GM19351 (cell line): ENCODE data around the gene PNLIPRP3.
"Not testable (repeated sequence)": the region's sequence is repeated elsewhere in the genome, so short reads cannot be mapped to it uniquely, and the experiment has no call there.

ENCODE experiments used
- ATAC-seq: cut with Tn5 transposase; IDR thresholded peaks from one replicate; pipeline ENCODE4 v1.9.1; 2021; ENCODE audit warnings: mild to moderate bottlenecking, moderate library complexity; ENCODE audit not compliant: unreplicated experiment

Gene PNLIPRP3

DNA sequence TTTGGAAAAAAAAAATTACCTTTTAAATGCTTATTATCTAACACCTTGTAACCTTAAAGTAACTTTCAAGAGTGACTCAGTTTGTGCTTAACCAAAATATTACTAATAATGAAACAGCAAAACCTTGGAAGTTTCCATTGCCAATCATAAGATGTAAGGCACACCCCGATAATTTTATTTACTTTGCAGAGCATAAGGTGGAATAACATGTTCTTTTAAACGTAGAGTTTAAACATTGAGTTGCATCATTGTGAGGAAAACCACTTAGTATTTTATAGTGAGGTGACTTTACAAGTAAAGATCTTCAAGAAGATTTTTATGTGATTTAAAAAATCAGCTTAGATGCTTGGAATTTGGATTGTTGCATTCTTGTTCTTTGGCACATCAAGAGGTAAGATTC is at the start of gene PNLIPRP3:
Gene PNLIPRP3, plus strand, starts transcription at position 177 of the 400 bp plus-strand sequence. Its CDS starts 166 bp downstream, at position 343.
- ATAC-seq, result no peak

DNA sequence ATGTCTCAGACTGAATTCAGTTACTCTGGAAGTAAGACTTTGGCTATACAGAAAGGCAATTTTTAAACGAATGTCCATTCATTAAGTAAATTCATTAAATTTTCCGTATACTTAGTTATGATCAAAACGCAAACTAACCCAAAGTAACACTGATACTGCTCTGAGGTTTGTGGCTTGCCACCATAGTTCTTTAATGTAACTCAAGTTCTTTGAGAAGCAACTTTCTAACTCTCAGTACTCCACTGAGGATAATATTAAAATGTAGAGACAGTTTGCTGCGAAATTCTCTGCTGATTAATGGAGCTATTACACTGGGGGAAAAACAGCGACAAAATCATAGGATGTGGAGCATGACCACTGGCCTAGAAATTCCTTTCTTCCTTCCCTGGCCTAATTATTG is 45.4 kb upstream of the PNLIPRP3 start:
- ATAC-seq, result no peak

DNA sequence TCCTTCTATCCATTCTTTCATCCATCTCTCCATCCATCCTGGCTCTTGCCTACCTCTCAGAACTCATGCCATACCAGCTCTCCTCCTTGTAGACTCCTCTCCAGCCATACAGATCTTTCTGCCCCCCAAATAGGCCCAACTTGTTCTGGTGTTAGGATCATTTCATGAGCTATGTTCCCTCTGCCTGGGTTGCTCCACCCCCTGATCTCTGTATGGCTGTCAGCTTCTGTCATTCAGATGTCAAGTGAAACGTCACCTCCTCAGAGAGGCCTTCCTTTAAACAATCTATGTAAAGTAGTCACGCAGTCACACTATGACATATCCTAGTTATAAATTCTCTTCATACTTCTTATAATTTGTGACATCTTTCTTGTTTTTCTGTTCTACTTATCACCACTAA is 42.3 kb upstream of the PNLIPRP3 start:
- no peak for ATAC-seq

DNA sequence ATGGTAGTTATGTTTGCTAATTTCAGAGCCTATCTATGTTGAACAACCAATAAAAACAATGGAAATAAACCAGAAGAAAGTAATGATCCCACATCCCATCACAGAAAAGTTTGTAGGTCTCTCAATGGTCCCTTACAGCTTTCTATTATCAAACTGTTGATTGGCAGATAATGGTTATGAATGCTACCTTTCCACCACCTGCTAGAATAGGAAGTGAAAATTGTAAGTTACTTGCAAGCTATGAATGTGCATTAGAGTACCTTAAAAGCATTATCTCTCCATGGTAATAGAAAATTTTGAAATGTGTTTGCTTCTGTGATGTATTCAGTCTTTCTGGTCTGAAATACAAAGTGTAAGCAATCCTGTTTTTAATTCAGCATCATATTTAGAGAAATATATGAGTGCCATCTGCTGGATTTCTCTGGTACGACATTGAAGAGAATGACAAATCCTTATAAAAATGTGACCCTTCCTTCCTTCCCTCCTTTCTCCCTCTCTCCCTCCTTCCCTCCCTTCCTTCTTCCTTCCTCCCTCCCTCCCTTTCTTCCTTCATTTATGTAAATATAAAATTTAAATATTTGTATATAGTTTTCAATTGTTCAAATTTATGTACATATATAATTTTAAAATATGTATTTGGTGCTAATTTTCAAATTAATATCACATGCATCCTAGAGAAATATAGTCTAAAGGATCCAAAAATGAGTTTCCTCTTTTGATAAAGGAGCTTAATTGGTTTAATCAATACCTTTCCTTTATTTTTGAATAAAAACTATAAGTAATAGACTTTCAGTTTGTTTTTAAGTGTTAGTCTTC is 41.4 kb upstream of the PNLIPRP3 start:
- peak; percentile 70 for ATAC-seq

DNA sequence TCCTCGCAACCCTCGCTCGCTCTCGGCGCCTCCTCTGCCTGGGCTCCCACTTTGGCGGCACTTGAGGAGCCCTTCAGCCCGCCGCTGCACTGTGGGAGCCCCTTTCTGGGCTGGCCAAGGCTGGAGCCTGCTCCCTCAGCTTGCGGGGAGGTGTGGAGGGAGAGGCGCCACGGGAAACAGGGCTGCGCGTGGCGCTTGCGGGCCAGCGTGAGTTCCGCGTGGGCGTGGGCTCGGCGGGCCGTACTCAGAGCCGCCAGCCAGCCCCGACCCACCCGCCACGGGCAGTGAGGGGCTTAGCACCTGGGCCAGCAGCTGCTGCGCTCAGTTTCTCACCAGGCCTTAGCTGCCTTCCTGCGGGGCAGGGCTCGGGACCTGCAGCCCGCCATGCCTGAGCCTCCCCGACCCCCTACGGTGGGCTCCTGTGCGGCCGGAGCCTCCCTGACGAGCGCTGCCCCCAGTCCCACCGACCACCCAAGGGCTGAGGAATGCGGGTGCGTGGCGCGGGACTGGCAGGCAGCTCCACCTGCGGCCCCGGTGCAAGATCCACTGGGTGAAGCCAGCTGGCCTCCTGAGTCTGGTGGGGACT is 34.3 kb upstream of the PNLIPRP3 start:
- ATAC-seq, result not testable (repeated sequence)

DNA sequence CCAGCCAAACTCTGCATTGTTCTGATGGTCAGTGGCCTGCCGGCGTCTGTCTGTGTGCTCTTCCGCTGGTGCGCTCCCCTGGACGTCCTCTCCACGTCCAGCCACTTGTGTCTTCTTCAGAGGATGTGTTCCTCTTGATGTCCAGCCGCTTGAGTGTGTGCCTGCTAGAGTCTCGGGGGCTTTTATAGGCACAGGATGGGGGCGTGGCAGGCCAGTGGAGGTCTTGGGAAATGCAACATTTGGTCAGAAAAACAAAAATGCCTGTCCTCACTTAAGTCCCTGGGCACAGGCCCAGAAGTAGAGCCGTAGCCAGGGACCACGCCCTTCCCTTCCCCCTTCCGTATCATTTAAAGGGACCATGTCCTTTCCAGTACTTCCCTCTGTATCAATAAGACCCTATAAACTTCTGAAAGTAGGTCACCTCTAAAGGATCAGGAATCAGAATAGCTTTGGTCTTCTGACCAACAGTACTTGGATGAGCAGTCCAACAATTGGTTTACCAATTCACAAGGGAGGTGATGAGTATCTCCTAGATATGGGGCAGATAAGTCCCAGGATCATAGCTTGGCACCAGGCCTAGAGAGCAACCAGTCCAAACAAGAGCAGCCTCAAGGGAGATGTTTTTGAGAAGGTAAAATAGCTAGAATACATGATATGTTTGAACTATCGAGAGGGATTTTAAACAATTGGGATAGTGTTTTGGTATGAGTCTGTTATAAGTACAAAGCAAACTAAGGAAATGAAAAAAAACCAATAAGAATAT is 32.2 kb upstream of the PNLIPRP3 start:
- ATAC-seq, result no peak

DNA sequence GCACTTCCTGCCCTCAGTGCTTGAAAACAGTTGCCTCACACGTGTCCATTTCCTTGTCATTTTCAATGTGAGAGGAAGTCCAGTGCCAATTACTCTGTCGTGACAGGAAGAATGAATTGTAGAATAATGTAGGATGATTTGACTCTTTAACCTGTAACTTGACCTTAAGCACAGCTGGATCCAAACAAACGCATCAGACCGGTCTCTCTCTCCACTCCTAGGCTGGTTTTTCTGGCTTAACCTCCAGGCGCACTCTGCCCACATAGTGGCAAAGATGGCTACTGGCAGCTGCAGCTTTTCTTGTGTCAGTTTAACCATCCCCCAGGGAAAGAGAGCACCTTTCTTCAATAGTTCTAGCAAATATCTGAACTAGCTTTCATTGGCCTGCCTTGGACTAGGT is 29.4 kb upstream of the PNLIPRP3 start:
- no peak for ATAC-seq

DNA sequence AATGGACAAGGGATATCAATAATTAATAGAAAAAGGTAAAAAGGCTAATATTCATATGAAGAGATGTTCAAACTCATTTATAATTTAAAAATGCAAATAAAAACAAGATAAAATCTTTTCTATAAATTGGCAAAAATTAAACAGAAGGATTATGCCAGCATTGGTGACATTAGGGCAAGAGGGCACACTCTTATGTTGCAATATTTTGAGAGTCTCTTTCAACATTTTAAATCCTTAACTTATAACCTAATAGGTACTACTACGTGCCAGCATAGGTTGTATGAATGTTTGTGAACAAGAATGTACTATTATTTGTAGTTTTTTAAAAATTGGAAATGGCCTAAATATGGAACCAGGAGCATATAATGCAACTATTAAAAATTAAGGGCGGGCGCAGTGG is 24.8 kb upstream of the PNLIPRP3 start:
- no peak for ATAC-seq

DNA sequence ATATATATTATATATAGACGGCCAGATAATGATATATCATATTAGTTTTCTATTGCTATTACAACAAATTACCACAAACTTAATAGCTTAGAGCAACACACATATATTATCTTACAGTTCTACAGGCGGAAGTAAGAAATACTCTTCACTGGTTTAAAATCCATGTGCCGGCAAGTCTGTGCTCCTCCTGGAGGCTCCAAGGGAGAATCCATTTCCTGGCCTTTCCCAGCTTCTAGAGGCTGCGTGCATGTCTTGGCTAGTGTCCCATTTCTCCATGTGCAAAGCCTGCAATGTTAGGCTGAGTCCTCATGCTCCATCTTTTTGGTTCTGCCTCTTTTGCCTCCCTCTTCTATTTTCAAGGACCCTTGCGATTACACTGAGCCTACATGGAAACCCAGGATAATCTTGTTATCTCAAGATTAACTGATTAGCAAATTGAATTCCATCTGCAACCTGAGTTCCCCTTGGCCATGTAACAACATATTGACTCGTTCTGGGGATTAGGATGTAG is 23.9 kb upstream of the PNLIPRP3 start:
- ATAC-seq, result no peak

DNA sequence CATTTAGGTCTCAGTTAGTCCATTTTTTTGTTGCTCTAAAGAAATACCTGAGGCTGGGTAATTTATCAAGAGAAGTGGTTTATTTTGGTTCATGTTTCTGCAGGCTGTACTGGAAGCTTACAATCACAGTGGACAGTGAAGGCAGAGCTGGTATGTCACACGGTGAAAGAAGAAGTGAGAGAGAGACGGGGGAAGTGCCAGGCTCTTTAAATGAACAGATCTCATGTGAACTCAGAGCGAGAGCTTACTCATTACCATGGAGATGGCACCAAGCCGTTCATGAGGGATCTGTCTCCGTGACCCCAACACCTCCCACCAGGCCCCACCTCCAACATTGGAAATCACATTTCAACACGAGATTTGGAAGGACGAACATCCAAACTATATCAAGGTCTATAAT is 18.9 kb upstream of the PNLIPRP3 start:
- peak; percentile 90 for ATAC-seq

DNA sequence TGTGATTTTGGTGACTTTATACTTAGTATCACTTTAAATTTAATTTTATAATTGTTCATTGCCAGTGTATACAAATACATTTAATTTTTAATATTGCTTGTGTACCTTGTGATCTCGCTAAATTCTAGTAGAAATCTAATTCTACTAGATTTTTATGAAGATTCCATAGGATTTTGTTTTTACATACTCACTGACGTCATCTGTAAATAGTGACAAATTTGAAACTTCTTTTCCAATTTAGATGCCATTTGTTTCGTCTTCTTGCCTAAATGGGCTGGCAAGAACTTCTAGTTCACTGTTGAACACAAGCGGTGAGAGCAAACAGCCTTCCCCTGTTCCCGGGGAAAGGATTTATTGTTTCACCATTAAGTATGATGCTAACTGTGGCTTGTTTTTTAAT is 17.3 kb upstream of the PNLIPRP3 start:
- no peak for ATAC-seq

DNA sequence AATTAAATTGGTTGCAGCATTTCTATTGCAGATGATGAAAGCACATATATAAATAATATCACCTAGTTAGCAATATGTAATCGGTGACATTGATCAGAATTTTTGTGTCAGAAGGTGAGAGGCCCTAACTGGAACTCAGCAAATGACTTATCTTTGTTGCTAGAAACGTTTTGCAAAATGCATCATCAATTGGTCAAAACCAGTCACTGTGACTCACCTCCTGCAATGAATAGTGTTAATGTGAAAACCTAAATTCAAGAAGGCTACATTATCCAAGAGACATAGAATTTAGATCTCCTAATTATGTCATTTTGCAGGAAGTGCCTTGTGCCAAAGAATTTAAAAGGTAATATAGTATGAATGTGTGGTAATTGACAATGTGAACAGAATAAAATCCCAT is 9.8 kb upstream of the PNLIPRP3 start:
- no peak for ATAC-seq

DNA sequence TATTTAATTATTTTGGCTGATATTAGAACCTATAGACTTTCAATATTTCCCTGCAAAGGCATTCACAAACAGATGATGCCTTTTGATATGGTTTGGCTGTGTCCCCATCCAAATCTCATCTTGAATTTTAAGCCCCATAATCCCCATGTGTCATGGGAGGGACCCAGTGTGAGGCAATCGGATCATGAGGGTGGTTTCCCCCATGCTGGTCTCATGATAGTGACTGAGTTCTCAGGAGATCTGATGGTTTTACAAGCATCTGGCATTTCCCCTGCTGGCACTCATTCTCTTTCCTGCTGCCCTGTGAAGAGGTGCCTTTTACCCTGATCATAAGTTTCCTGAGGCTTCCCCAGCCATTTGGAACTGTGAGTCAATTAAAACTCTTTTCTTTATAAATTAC is 9.3 kb upstream of the PNLIPRP3 start:
- no peak for ATAC-seq

DNA sequence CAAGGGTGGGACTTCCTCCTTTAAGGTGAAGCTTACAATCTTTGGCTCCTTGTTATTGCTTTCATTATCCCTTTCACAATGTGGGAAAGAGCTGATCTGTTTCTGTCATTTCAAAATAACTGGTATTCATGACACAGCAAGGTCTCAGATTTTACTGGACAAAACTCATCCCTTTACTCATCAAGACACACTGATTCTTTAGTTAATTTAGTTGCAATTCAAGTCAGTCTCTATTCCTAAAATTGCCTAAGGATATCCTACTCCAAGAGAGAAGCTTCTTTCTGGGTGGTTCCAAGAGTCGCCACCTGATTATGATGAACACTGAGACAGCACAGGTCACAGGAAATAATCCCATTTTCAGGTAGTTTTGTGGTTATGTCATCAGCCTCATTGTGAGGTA is 5.8 kb upstream of the PNLIPRP3 start:
- ATAC-seq, result no peak

DNA sequence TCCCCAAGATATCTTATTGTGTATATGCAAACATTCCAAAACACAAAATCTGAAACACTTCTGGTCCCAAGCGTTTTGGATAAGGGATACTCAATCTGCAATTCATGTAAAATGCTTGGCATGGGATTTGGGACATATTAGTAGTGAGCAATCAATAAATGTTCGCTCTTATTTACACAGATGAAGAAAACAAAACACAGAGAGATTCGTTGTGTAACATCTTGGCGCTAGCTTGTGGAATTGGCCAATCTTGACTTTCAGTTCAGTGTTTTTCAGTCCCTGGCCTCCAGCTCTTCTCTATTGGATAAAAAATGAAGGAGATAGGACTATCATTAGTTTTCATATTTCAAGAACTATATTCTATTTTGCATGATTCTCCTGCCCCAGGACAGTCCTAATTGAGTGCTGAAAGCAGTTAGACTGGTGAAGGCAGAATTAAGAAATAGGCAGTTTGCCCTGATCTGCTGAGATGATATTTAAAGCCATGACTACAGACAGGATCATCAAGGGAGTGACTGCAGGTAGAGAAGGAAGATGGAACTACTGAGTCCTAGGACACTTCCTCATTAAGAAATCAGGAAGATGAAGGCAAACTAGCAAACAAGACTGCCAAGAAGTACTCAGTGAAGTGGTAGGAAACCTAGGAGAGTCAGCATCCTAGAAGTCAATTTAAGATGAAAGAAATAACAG is 1.8 kb downstream of the PNLIPRP3 start:
- ATAC-seq, result no peak

DNA sequence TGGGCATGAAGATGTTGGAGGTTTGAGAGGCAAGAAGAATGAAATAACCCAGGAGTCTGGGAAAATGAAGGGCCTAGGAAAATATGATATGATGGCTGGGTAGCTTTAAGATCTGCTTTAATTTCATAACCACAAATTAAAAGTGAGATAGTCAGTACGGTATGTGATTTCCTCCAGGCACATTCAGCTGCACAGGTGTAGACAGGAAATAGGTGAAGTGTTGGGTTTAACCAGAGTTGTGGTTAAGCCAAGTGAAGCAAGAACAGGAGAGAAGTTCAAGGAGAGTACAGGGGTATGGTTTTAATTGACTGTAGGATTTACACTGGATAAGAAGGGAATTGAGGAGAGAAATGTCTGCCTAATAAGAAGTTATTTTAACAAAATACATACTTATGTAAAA is 2.6 kb downstream of the PNLIPRP3 start:
- no peak for ATAC-seq

DNA sequence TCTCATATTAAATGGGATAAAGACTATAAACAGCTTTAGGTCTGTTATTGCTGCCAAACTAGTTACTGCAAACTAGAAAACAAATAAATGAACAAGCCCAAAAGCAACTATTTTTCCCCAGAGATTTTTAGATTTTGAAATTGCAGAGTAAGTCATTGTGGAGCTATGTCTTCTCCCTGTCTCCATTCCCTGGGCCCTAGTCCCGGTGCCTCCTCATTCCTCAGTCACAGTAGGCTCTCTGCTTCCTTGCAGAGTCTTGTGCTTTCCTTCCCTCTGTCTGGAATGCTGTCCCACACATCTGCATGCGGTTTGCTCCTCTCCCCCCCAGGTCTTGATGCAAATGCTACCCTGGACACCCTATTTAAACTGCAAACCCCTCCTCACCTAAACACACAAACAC is 4.0 kb downstream of the PNLIPRP3 start:
- ATAC-seq, result no peak

DNA sequence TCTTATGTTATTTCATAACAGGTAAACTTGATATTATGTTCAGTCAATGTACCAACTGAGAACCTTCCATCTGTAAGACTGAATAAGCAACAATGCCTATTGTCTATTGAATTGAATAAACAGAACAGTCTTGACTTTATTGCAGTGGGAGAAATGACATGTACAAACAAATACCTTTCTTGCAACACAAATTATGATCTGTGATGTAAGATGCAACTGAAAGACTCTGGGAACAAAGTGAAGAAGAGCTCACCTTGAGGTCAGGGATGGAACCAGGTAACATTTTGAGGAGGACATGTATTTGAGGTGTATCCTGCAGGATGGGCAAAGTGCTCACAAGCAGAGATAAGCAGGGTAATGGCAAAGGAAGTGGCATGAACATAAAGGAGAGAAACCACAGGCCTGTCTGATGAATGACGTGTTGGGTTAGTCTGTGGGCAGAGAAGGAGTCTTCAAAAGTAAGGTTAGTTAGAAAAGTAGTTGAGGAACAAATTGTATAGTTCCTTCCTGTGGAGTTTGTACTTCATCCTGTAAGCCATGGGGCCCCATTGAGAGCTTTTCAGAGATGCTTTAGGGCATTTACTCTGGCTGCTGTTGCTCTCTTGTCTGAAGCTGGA is 9.5 kb downstream of the PNLIPRP3 start:
- ATAC-seq, result no peak

DNA sequence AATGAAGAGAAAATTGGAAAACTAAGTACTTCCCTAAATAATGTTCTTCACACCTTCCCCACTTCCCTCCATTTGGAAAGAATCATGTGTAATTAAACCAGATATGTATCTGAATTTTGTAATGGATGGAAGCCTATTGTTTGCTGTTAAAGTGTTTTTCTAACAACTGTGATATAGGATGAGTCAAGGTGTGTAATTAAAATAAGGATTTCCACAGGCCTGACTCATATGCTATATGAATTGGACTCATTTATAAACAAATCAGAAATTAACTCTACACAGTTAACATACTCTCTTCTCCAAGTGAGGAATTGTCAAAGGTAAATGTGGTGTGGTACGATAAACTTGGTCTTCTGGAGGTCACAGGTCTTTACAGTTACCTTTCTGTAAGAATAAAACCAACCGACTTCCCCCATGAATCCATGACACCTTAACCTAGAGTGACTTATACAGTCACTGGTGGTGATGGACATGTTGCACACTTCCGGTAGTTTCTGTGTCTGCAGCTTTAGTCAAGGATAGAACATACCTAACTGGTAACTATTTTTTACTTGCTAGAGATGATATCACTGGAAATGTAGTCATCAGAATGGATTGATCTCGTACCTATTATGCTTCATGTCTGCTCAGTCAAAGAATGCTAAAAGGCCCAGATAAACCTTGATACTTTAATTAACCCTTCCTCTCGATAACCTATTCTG is 12.8 kb downstream of the PNLIPRP3 start:
- ATAC-seq, result no peak

DNA sequence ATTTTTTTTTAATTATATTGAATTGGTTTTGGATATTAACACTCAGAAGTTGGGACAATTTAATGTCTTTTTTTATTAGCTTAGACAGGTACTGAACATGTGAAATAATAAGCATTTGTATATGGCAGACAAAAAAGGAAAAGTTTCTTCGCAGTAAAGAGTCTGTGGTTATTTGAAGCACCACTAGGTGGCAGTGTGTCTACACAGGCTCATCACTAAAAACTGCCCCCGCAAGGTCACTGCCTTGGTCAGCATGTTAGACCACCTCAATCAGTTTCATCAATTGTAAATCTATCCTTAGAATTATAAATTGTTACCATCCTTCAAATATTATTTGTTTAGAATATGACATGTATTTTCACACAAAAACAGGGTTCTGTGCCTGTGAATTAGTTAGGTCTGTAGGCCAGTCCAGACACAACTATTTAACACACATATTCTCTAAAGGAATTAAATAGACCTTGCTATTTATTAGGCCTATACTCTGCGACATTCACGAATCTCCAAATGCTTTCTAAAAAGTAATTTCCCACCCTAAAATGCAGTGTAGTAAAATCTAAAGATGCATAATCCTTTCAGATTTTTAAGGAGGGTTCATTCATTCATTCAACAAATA is 17.0 kb downstream of the PNLIPRP3 start:
- peak; percentile 92 for ATAC-seq
